ENCODE data around the gene BCAR3. TPM values are rescaled to one million over a fixed set of nuclear protein-coding genes. Genes with fewer than 3 reads are reported as not detected.

The BCAR3 gene
- total RNA-seq, 1 donor from 2014 or later: 74.8 TPM

GRCh38 chr1:93623436-93623835 lies 58.2 kb downstream of the BCAR3 start:
- H3K4me3 ChIP-seq (ENCODE audit: low read depth, low read length): no peak overlapping the region
- TF ChIP-seq CTCF (conservative IDR thresholded peaks at IDR 0.05; ENCODE audit: low read depth, low read length): no peak
- DNase-seq (ENCODE audit: low read depth): no peak

GRCh38 chr1:93621246-93621645 lies 60.4 kb downstream of the BCAR3 start:
- no peak for DNase-seq (ENCODE audit: low read depth)
- H3K4me3 ChIP-seq (ENCODE audit: low read depth, low read length): no peak overlapping the region
- no peak for TF ChIP-seq CTCF (conservative IDR thresholded peaks at IDR 0.05; ENCODE audit: low read depth, low read length)

- DNase-seq (ENCODE audit: low read depth): no peak
- H3K4me3 ChIP-seq (ENCODE audit: low read depth, low read length): no peak overlapping the region
- peak; percentile 15 for TF ChIP-seq CTCF (conservative IDR thresholded peaks at IDR 0.05; ENCODE audit: low read depth, low read length)
Measured at GRCh38 chr1:93620841-93621210, 60.8 kb downstream of the BCAR3 start.

- no peak overlapping the region for H3K4me3 ChIP-seq (ENCODE audit: low read depth, low read length)
- no peak for DNase-seq (ENCODE audit: low read depth)
- no peak for TF ChIP-seq CTCF (conservative IDR thresholded peaks at IDR 0.05; ENCODE audit: low read depth, low read length)
Measured at GRCh38 chr1:93620172-93620840, 61.3 kb downstream of the BCAR3 start.

- H3K4me3 ChIP-seq (ENCODE audit: low read depth, low read length): no peak overlapping the region
- no peak for DNase-seq (ENCODE audit: low read depth)
- TF ChIP-seq CTCF (conservative IDR thresholded peaks at IDR 0.05; ENCODE audit: low read depth, low read length): peak; percentile 28
Measured at GRCh38 chr1:93619507-93620171, 62.0 kb downstream of the BCAR3 start.

- H3K4me3 ChIP-seq (ENCODE audit: low read depth, low read length): no peak overlapping the region
- no peak for TF ChIP-seq CTCF (conservative IDR thresholded peaks at IDR 0.05; ENCODE audit: low read depth, low read length)
- peak; percentile 73 for DNase-seq (ENCODE audit: low read depth)
Measured at GRCh38 chr1:93617670-93618499, 63.8 kb downstream of the BCAR3 start.
